H4 (cell line): ENCODE data around the gene ARHGAP15. TPM values are rescaled to one million over a fixed set of nuclear protein-coding genes. Genes with fewer than 3 reads are reported as not detected.
A peak's percentile ranks its signal among the peaks of the same experiment; 100 is the strongest.

Source experiments
- DNase-seq: peaks from one replicate; pipeline ENCODE4 v3.0.0-alpha.2; 2015; ENCODE audit warnings: low spot score
- total RNA-seq: library from RNA; depleted of rRNA; stranded (reverse); fragments of >200 nt; shearing (Covaris generic); gene quantifications from 2 replicates; pipeline ENCODE4 v1.2.3, GENCODE V29; 2014

The ARHGAP15 gene
- total RNA-seq, 1 experiment from 2014 or later, result 0.15 TPM

- no peak for DNase-seq
These were observed 215.6 kb downstream of the ARHGAP15 start for GRCh38 chr2:143344780-143345179.

- DNase-seq, result no peak
These were observed 216.9 kb downstream of the ARHGAP15 start for GRCh38 chr2:143345887-143346787.

GRCh38 chr2:143347271-143347695 lies 218.1 kb downstream of the ARHGAP15 start:
- DNase-seq, result no peak

GRCh38 chr2:143347901-143348414 lies 218.7 kb downstream of the ARHGAP15 start:
- no peak for DNase-seq

GRCh38 chr2:143354050-143354750 lies 225.0 kb downstream of the ARHGAP15 start:
- no peak for DNase-seq

GRCh38 chr2:143355870-143356269 lies 226.7 kb downstream of the ARHGAP15 start:
- DNase-seq, result no peak

GRCh38 chr2:143356336-143356735 lies 227.1 kb downstream of the ARHGAP15 start:
- DNase-seq, result no peak

- DNase-seq, result no peak
These were observed 227.7 kb downstream of the ARHGAP15 start for GRCh38 chr2:143356736-143357446.

GRCh38 chr2:143357966-143358365 lies 228.7 kb downstream of the ARHGAP15 start:
- DNase-seq, result no peak

GRCh38 chr2:143361346-143361745 lies 232.1 kb downstream of the ARHGAP15 start:
- DNase-seq, result no peak

- no peak for DNase-seq
These were observed 242.4 kb downstream of the ARHGAP15 start for GRCh38 chr2:143371616-143372015.

- DNase-seq, result no peak
These were observed 246.2 kb downstream of the ARHGAP15 start for GRCh38 chr2:143375384-143375880.

- no peak for DNase-seq
These were observed 249.8 kb downstream of the ARHGAP15 start for GRCh38 chr2:143378996-143379395.

- no peak for DNase-seq
These were observed 250.7 kb downstream of the ARHGAP15 start for GRCh38 chr2:143379955-143380354.

GRCh38 chr2:143382573-143382972 lies 253.4 kb downstream of the ARHGAP15 start:
- no peak for DNase-seq

- no peak for DNase-seq
These were observed 253.8 kb downstream of the ARHGAP15 start for GRCh38 chr2:143383016-143383415.

- DNase-seq, result no peak
These were observed 254.9 kb downstream of the ARHGAP15 start for GRCh38 chr2:143384111-143384510.

GRCh38 chr2:143390171-143390570 lies 261.0 kb downstream of the ARHGAP15 start:
- DNase-seq, result no peak

GRCh38 chr2:143392358-143392757 lies 263.1 kb downstream of the ARHGAP15 start:
- DNase-seq, result no peak

- no peak for DNase-seq
These were observed 264.8 kb downstream of the ARHGAP15 start for GRCh38 chr2:143394062-143394461.

GRCh38 chr2:143397884-143398614 lies 268.8 kb downstream of the ARHGAP15 start:
- peak; percentile 22 for DNase-seq
